ENCODE data around the gene PCDHGA9. TPM values are rescaled to one million over a fixed set of nuclear protein-coding genes. Genes with fewer than 3 reads are reported as not detected.

Gene PCDHGA9
- total and polyA plus RNA-seq, 10 of the 15 experiments (the other 5 are each of a cell fraction or from before 2014, with no cell fraction given) = 0.08 to 0.63 (median 0.29) TPM; not detected in 2

DNA sequence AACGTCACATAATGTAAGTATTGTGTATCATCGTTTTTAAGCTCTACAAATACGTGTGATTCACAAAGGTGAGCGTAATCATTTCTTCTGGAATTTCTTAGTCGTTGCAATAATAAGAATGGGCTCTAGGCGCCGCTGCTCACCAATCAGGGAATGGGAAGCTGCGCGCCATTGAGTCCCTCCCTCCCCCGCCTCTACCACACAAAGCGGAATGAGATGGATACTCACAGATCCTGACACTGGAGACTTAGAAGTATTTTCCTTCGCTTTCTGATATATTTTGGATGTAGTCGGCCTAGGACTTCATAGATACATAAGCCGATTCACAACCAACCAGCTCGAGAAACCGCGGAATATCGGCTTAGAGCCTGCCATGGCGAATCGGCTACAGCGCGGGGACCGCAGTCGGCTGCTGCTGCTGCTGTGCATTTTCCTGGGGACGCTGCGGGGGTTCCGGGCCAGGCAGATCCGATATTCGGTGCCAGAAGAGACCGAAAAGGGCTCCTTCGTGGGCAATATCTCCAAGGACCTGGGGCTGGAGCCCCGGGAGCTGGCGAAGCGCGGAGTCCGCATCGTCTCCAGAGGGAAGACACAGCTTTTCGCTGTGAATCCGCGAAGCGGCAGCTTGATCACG, 18.4 kb downstream of the PCDHGA9 start, which contains the start of gene PCDHGA11 (continued):
- TF ChIP-seq, protein P1, sequence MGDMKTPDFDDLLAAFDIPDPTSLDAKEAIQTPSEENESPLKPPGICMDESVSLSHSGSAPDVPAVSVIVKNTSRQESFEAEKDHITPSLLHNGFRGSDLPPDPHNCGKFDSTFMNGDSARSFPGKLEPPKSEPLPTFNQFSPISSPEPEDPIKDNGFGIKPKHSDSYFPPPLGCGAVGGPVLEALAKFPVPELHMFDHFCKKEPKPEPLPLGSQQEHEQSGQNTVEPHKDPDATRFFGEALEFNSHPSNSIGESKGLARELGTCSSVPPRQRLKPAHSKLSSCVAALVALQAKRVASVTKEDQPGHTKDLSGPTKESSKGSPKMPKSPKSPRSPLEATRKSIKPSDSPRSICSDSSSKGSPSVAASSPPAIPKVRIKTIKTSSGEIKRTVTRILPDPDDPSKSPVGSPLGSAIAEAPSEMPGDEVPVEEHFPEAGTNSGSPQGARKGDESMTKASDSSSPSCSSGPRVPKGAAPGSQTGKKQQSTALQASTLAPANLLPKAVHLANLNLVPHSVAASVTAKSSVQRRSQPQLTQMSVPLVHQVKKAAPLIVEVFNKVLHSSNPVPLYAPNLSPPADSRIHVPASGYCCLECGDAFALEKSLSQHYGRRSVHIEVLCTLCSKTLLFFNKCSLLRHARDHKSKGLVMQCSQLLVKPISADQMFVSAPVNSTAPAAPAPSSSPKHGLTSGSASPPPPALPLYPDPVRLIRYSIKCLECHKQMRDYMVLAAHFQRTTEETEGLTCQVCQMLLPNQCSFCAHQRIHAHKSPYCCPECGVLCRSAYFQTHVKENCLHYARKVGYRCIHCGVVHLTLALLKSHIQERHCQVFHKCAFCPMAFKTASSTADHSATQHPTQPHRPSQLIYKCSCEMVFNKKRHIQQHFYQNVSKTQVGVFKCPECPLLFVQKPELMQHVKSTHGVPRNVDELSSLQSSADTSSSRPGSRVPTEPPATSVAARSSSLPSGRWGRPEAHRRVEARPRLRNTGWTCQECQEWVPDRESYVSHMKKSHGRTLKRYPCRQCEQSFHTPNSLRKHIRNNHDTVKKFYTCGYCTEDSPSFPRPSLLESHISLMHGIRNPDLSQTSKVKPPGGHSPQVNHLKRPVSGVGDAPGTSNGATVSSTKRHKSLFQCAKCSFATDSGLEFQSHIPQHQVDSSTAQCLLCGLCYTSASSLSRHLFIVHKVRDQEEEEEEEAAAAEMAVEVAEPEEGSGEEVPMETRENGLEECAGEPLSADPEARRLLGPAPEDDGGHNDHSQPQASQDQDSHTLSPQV (IDR thresholded peaks at IDR 0.05) = no peak
- TF ChIP-seq FOXM1 (IDR thresholded peaks at IDR 0.05; ENCODE audit: low read depth, low read length) (peak; percentile 46; the same call in 1 of the 2 replicates), RB1 (IDR thresholded peaks at IDR 0.05; ENCODE audit: borderline replicate concordance) (peak; percentile 25; the same call in 1 of the 2 replicates), ZNF24 (IDR thresholded peaks at IDR 0.05) (peak; percentile 75; the same call in 1 of the 2 replicates), JUND (IDR thresholded peaks at IDR 0.05; ENCODE audit: low read depth, low read length) (no peak), MEF2B (IDR thresholded peaks at IDR 0.05; ENCODE audit: partially characterized antibody, poor library complexity, severe bottlenecking) (no peak), HCFC1 (IDR thresholded peaks at IDR 0.05; ENCODE audit: low read length) (no peak), CBFB (IDR thresholded peaks at IDR 0.05; ENCODE audit: low read depth) (0 out of 2 replicates have a peak, but pooled peaks have one; percentile 16), MTA2 (IDR thresholded peaks at IDR 0.05; ENCODE audit: low read depth) (no peak), NFYB (IDR thresholded peaks at IDR 0.05; ENCODE audit: insufficient read depth, low read depth, low read length) (no peak), POU2F2 (IDR thresholded peaks at IDR 0.05; ENCODE audit: borderline replicate concordance, low read depth, low read length) (0 out of 3 replicates have a peak, but pooled peaks have one; percentile 22)
- TF ChIP-seq, protein P2, sequence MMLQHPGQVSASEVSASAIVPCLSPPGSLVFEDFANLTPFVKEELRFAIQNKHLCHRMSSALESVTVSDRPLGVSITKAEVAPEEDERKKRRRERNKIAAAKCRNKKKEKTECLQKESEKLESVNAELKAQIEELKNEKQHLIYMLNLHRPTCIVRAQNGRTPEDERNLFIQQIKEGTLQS (IDR thresholded peaks at IDR 0.05; ENCODE audit: borderline replicate concordance, extremely low read depth, low read depth, low read length) = no peak

All from GM12878 (cell line).